IPS DF 6.9 (cell line): Measurements from ENCODE around the gene ZNF69.
"Not testable (repeated sequence)": the region's sequence is repeated elsewhere in the genome, so short reads cannot be mapped to it uniquely, and the experiment has no call there.

Source experiments
- DNase-seq: peaks from one replicate; pipeline ENCODE4 v3.0.0-alpha.2; 2013; ENCODE audit warnings: low read depth, low spot score
- H3K27ac ChIP-seq: one replicate; pipeline ENCODE4 v1.5.1; 2013; ENCODE audit warnings: low read length, control low read depth
- H3K27me3 ChIP-seq: 2 replicates; pipeline ENCODE4 v1.6.1; 2013; ENCODE audit warnings: mild to moderate bottlenecking, low read length; ENCODE audit not compliant: control insufficient read depth, insufficient read depth
- H3K36me3 ChIP-seq: 2 replicates; pipeline ENCODE4 v1.6.1; 2013; ENCODE audit warnings: low read length; ENCODE audit not compliant: control insufficient read depth, insufficient read depth
- H3K4me1 ChIP-seq: 2 replicates; pipeline ENCODE4 v1.6.1; 2013; ENCODE audit warnings: low read length; ENCODE audit not compliant: control insufficient read depth, insufficient read depth
- H3K4me3 ChIP-seq: 2 replicates; pipeline ENCODE4 v1.5.1; 2013; ENCODE audit warnings: mild to moderate bottlenecking, low read length
- H3K9me3 ChIP-seq: 2 replicates; pipeline ENCODE4 v1.6.1; 2013; ENCODE audit warnings: low read length, inconsistent platforms; ENCODE audit not compliant: control insufficient read depth, insufficient read depth
- WGBS: extraction: QIAGEN DNeasy Blood & Tissue Kit; methylation state at CpG from one replicate; pipeline ENCODE4 v1.1.7; 2013; ENCODE audit warnings: mixed read lengths, missing lambda C conversion rate; ENCODE audit not compliant: insufficient read length, insufficient coverage; 5-methylcytosine and 5-hydroxymethylcytosine counted together

ZNF69 gene

GRCh38 chr19:11867766-11868165, 19.8 kb upstream of the ZNF69 start:
- not testable (repeated sequence) for H3K36me3 ChIP-seq, DNase-seq, H3K4me3 ChIP-seq, H3K9me3 ChIP-seq, H3K27ac ChIP-seq, H3K27me3 ChIP-seq, H3K4me1 ChIP-seq
- WGBS: no CpG with 5 or more reads among the region's 4 CpGs

- Histone ChIP-seq H3K9me3 (no peaks in the 10 kb centered on the region; the same call in 1 of the 2 replicates), H3K27me3 (no peaks in the 10 kb centered on the region), H3K4me1 (no peaks in the 10 kb centered on the region), H3K36me3 (no peaks in the 10 kb centered on the region), H3K27ac (no peak overlapping the region), H3K4me3 (no peak overlapping the region)
- WGBS: no CpG with 5 or more reads among the region's 8 CpGs
- DNase-seq: no peak
Observed at GRCh38 chr19:11868188-11868587, 19.4 kb upstream of the ZNF69 start.

GRCh38 chr19:11872624-11873023, 15.0 kb upstream of the ZNF69 start:
- Histone ChIP-seq H3K27ac (no peak overlapping the region), H3K4me3 (no peak overlapping the region), H3K27me3 (no peaks in the 10 kb centered on the region), H3K4me1 (no peaks in the 10 kb centered on the region), H3K9me3 (no peaks in the 10 kb centered on the region), H3K36me3 (no peaks in the 10 kb centered on the region)
- WGBS: no CpG with 5 or more reads among the region's 9 CpGs
- DNase-seq: no peak

- no peak for DNase-seq
- H3K36me3 ChIP-seq: no peaks in the 10 kb centered on the region
- H3K4me3 ChIP-seq: no peak overlapping the region
- H3K4me1 ChIP-seq: no peaks in the 10 kb centered on the region
- H3K9me3 ChIP-seq: no peaks in the 10 kb centered on the region
- no peak overlapping the region for H3K27ac ChIP-seq
- WGBS: no CpG with 5 or more reads among the region's 1 CpG
- H3K27me3 ChIP-seq: no peaks in the 10 kb centered on the region
Observed at GRCh38 chr19:11873762-11874161, 13.8 kb upstream of the ZNF69 start.

GRCh38 chr19:11879687-11880266, 7.8 kb upstream of the ZNF69 start:
- not testable (repeated sequence) for H3K4me3 ChIP-seq, H3K27ac ChIP-seq, H3K4me1 ChIP-seq, H3K9me3 ChIP-seq, DNase-seq, H3K27me3 ChIP-seq, H3K36me3 ChIP-seq
- WGBS: no CpG with 5 or more reads among the region's 16 CpGs

GRCh38 chr19:11880598-11880997, 7.0 kb upstream of the ZNF69 start:
- DNase-seq: no peak
- Histone ChIP-seq H3K4me1 (no peaks in the 10 kb centered on the region), H3K9me3 (no peaks in the 10 kb centered on the region), H3K27me3 (no peaks in the 10 kb centered on the region), H3K36me3 (no peaks in the 10 kb centered on the region), H3K4me3 (no peak overlapping the region), H3K27ac (no peak overlapping the region)
- WGBS: no CpG with 5 or more reads among the region's 12 CpGs

- DNase-seq: peak; percentile 61
- no peak overlapping the region for H3K27ac ChIP-seq
- H3K9me3 ChIP-seq: no peaks in the 10 kb centered on the region
- no peaks in the 10 kb centered on the region for H3K4me1 ChIP-seq
- no CpG with 5 or more reads among the region's 10 CpGs for WGBS
- H3K36me3 ChIP-seq: no peaks in the 10 kb centered on the region
- no peak overlapping the region for H3K4me3 ChIP-seq
- H3K27me3 ChIP-seq: no peaks in the 10 kb centered on the region
Observed at GRCh38 chr19:11881151-11881800, 6.3 kb upstream of the ZNF69 start.

GRCh38 chr19:11882606-11883005, 5.0 kb upstream of the ZNF69 start:
- no peaks in the 10 kb centered on the region for H3K27me3 ChIP-seq
- no CpG with 5 or more reads among the region's 2 CpGs for WGBS

GRCh38 chr19:11887234-11887610, 360 bp upstream of the ZNF69 start:
- Histone ChIP-seq H3K9me3 (no peaks in the 10 kb centered on the region), H3K27me3 (no peaks in the 10 kb centered on the region), H3K36me3 (no peaks in the 10 kb centered on the region), H3K4me3 (no peak overlapping the region), H3K27ac (no peak overlapping the region), H3K4me1 (peaks cover 3% of the 10 kb centered on the region; the same call in 1 of the 2 replicates)
- no peak for DNase-seq
- no CpG with 5 or more reads among the region's 7 CpGs for WGBS

More at GRCh38 chr19:11882606-11883005, 5.0 kb upstream of the ZNF69 start:
- Histone ChIP-seq H3K27ac (no peak overlapping the region), H3K9me3 (no peaks in the 10 kb centered on the region), H3K4me1 (peaks cover 3% of the 10 kb centered on the region; the same call in 1 of the 2 replicates), H3K36me3 (no peaks in the 10 kb centered on the region), H3K4me3 (no peak overlapping the region)
- DNase-seq: no peak

- H3K4me3 ChIP-seq, H3K9me3 ChIP-seq, H3K27me3 ChIP-seq, H3K4me1 ChIP-seq, H3K27ac ChIP-seq, DNase-seq, H3K36me3 ChIP-seq: not testable (repeated sequence)
- no CpG with 5 or more reads among the region's 6 CpGs for WGBS
Observed at GRCh38 chr19:11889901-11890300, 2.3 kb downstream of the ZNF69 start.

GRCh38 chr19:11890634-11891033, 3.1 kb downstream of the ZNF69 start:
- no peaks in the 10 kb centered on the region for H3K27me3 ChIP-seq
- H3K36me3 ChIP-seq: peaks cover 10% of the 10 kb centered on the region; the same call in 1 of the 2 replicates
- no CpG with 5 or more reads among the region's 5 CpGs for WGBS
- no peak overlapping the region for H3K4me3 ChIP-seq
- H3K9me3 ChIP-seq: 0 out of 2 replicates have a peak, but pooled peaks cover 2% of the 10 kb centered on the region
- peaks cover 3% of the 10 kb centered on the region; the same call in 1 of the 2 replicates for H3K4me1 ChIP-seq
- no peak overlapping the region for H3K27ac ChIP-seq
- DNase-seq: no peak
